RWPE1 (cell line): ENCODE results near the gene TCERG1L.

ENCODE experiments used
- CTCF ChIA-PET: fragments of 350-600 bp; sonication (Branson Sonifier 250); formaldehyde crosslinking; extraction: SDS; loops from one replicate; lab custom pipeline; 2021; lab: Yijun Ruan, JAX
- POLR2A ChIA-PET: fragments of 400-600 bp; formaldehyde crosslinking; extraction: SDS; loops from one replicate; lab custom pipeline; 2020; ENCODE audit warnings: antibody characterized with exemption; ENCODE audit not compliant: low non-redundant PET; lab: Yijun Ruan, JAX
- DNase-seq: peaks from one replicate; pipeline ENCODE4 v3.0.0; 2012; ENCODE audit warnings: low spot score
- H3K27ac ChIP-seq: fragments of 450-650 bp; 2 replicates; pipeline ENCODE4 v1.5.1; 2017
- CTCF ChIP-seq: fragments of 450-650 bp; conservative IDR thresholded peaks from 2 replicates; pipeline ENCODE4 v1.5.1; 2017; ENCODE audit warnings: low read depth, mild to moderate bottlenecking

The TCERG1L gene

GRCh38 chr10:131160219-131160875 is 151.2 kb downstream of the TCERG1L start:
- no peak for TF ChIP-seq CTCF
- no peak overlapping the region for H3K27ac ChIP-seq
- CTCF ChIA-PET: no interaction called here
- no peak for DNase-seq
- POLR2A ChIA-PET: no interaction called here

GRCh38 chr10:131159771-131160170 is 151.8 kb downstream of the TCERG1L start:
- TF ChIP-seq CTCF: no peak
- ChIA-PET CTCF (no interaction called here), POLR2A (no interaction called here)
- H3K27ac ChIP-seq: no peak overlapping the region
- DNase-seq: no peak

GRCh38 chr10:131158695-131159094 is 152.8 kb downstream of the TCERG1L start:
- DNase-seq: no peak
- ChIA-PET POLR2A (no interaction called here), CTCF (no interaction called here)
- no peak for TF ChIP-seq CTCF
- no peak overlapping the region for H3K27ac ChIP-seq

- no peak for DNase-seq
- ChIA-PET POLR2A (no interaction called here), CTCF (no interaction called here)
- no peak overlapping the region for H3K27ac ChIP-seq
- TF ChIP-seq CTCF: no peak
Measured at GRCh38 chr10:131157899-131158298, 153.6 kb downstream of the TCERG1L start.

- no peak for TF ChIP-seq CTCF
- DNase-seq: no peak
- POLR2A ChIA-PET: no interaction called here
- no peak overlapping the region for H3K27ac ChIP-seq
- CTCF ChIA-PET: no interaction called here
Measured at GRCh38 chr10:131155876-131156230, 155.7 kb downstream of the TCERG1L start.

- DNase-seq: no peak
- no peak for TF ChIP-seq CTCF
- ChIA-PET POLR2A (no interaction called here), CTCF (no interaction called here)
- H3K27ac ChIP-seq: no peak overlapping the region
Measured at GRCh38 chr10:131155218-131155875, 156.2 kb downstream of the TCERG1L start.
